ENCODE measurements around the gene ARSG. TPM values are rescaled to one million over a fixed set of nuclear protein-coding genes. Genes with fewer than 3 reads are reported as not detected.

The ARSG gene
- total and polyA plus RNA-seq, 10 of the 15 experiments (the other 5 are each of a cell fraction or from before 2014, with no cell fraction given): 2.9 to 13.5 (median 7.6) TPM

GRCh38 chr17:68457539-68458259, 166.4 kb downstream of the ARSG start (continued):
- TF ChIP-seq ZNF687 (IDR thresholded peaks at IDR 0.05) (no peak), SPI1 (IDR thresholded peaks at IDR 0.05; ENCODE audit: borderline replicate concordance, insufficient read depth, low read depth, low read length) (no peak), ETV6 (conservative IDR thresholded peaks at IDR 0.05 in 1 of 2, IDR thresholded peaks at IDR 0.05 in 1 of 2; ENCODE audit: borderline replicate concordance in 1 of 2, low read depth in 1 of 2) (no peak), IRF3 (IDR thresholded peaks at IDR 0.05) (peak; percentile 79), ZBTB40 (IDR thresholded peaks at IDR 0.05; ENCODE audit: borderline replicate concordance) (no peak), EGR1 (IDR thresholded peaks at IDR 0.05; ENCODE audit: borderline replicate concordance in 1 of 2, low read depth in 2 of 2, low read length in 2 of 2) (no peak), FOS (IDR thresholded peaks at IDR 0.05; ENCODE audit: borderline replicate concordance, extremely low read depth, insufficient read length) (peak; percentile 47), CREB1 (IDR thresholded peaks at IDR 0.05; ENCODE audit: low read depth) (peak; percentile 93), CEBPB (IDR thresholded peaks at IDR 0.05; ENCODE audit: borderline replicate concordance in 1 of 2, low read depth in 2 of 2, low read length in 2 of 2) (no peak), POLR2A (IDR thresholded peaks at IDR 0.05; ENCODE audit: low read depth, low read length) (peak; percentile 89), MYB (IDR thresholded peaks at IDR 0.05; ENCODE audit: borderline replicate concordance, low read depth, low read length) (no peak), CBX3 (IDR thresholded peaks at IDR 0.05; ENCODE audit: borderline replicate concordance, low read depth) (no peak), NR2C2 (IDR thresholded peaks at IDR 0.05; ENCODE audit: borderline replicate concordance, control insufficient read depth, insufficient read length, low read depth) (no peak), ZNF217 (IDR thresholded peaks at IDR 0.05) (no peak), ZSCAN29 (IDR thresholded peaks at IDR 0.05) (no peak), TBL1XR1 (IDR thresholded peaks at IDR 0.05; ENCODE audit: low read depth, low read length) (no peak), STAT3 (IDR thresholded peaks at IDR 0.05; ENCODE audit: low read depth, low read length) (no peak)
